Brain pericyte (primary cell): ENCODE measurements around the gene BTBD2.

ENCODE experiments used
- DNase-seq: peaks from one replicate; pipeline ENCODE4 v3.0.0-alpha.2; 2012; ENCODE audit warnings: low read depth, low spot score

The BTBD2 gene

DNA sequence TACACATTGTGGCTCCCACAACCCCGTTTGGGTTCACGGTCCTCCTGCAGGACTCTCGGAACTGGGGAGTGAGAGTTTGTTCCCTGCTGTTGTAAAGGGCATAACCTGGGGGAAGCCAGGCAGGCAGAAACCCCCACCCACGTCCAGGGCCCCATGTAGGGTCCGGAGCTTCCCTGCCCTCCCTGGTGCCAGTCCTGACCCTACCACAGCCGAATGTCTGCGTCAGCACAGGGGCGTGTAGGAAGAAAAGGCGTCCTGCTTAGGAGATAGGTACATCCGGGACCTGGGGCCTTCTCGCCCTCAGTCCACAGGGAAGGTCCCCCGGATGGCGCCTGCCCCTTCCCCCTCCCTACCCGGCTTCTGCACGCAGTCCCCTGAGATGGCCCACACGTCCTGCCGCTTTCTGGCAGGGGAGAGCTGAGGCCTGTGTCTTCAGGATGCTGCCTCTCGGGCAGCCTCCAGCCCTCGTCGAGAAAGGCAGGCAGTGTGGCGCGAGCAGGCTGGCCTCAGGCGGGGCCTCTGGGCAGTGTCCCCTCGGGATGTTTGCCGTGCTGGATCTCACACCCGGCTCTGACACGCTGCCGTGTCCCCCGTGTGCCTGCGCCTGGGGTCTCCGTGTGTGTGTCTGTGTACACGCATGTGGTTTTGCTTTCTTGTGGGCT lies 55.5 kb downstream of the BTBD2 start:
- no peak for DNase-seq

DNA sequence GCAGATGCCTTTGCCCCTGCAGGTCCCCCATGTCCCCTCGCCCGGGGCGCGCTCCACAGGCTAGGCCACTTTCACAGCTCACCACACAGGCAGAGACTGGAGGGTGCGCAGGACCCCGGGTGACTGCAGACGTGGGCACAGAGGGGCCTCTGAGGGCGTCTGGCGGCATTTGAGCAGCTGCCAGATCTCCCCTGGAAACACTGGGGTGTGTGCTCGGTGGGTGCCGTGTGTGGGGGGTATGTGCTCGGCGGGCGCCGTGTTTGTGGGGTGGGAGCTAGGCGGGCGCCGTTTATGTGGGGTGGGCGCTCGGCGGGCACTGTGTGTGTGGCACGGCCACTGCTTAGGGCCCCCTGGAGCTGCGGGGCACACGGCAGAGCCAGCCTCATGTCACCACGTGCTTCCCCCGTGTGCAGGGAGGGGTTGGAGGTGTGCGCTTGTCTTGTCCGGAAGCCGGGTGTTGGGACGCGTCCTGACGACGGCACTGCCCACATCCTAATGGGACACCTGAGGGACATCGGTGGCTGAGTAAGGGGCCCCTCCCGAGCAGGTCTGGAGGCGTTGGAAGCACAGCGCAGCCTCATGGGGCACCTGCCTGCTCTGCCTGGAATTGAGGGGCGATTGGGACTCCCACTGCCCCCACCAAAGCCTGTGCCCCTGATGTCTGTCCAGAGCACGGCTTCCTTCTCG lies 57.8 kb downstream of the BTBD2 start:
- no peak for DNase-seq

DNA sequence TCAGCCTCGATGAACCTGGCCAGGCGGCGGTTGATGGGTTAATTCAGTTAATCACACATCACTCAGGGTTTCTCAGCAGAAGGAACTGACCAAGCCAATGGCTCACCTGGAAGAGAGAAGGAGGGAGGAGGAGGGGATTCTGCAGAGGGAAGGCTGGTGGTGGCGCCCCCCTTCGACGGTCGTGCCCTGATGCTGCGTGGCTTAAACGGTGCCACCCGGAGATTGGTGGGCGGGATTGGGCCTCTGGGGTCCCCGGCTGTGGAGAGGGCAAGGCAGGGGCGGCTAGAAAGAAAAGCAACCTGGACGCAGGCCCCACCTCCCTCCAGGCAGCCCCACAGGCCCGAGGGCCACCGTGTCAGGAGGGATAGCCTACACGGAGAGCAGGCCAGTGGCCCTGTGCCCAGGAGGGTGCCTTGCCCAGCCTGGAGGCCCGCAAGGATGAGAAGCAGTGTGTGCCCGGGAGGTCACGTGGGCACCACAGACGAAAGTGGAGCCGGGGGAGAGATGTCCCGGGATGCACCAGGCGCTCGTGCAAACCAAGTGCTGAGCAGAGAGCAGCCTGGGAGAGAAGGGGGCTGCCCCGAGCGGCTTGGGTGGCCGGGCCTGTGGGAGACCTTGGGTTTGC lies 58.5 kb downstream of the BTBD2 start:
- no peak for DNase-seq

GRCh38 chr19:1956122-1956494 lies 59.4 kb downstream of the BTBD2 start:
- no peak for DNase-seq

GRCh38 chr19:1955171-1956121 lies 60.1 kb downstream of the BTBD2 start:
- no peak for DNase-seq

- no peak for DNase-seq
These were observed 61.0 kb downstream of the BTBD2 start for GRCh38 chr19:1954532-1954933.

GRCh38 chr19:1953441-1954094 lies 61.9 kb downstream of the BTBD2 start:
- no peak for DNase-seq

- no peak for DNase-seq
These were observed 62.5 kb downstream of the BTBD2 start for GRCh38 chr19:1953037-1953436.

GRCh38 chr19:1952635-1953034 lies 62.9 kb downstream of the BTBD2 start:
- no peak for DNase-seq

DNA sequence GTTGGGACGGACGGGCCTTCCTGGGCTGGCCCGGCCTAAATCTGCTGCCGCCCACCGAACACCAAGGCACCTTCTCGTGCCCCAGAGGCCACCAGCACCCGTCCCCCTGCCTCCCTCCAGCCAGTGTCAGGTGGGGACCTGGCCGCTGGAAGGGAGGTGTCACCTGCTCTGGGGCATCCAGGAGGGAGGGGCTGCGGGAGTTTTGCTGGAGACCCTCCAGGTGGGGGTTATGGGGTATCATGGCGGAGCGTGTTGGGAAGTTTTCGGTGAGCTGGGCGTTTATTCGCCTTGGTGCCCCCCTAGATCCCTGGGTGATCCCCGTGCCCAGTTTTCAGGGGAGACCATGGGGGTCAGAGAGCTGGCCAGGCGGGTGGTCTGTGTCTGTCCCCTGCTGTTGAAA lies 64.9 kb downstream of the BTBD2 start:
- no peak for DNase-seq

- DNase-seq, result no peak
These were observed 66.0 kb downstream of the BTBD2 start for GRCh38 chr19:1949304-1950101.

DNA sequence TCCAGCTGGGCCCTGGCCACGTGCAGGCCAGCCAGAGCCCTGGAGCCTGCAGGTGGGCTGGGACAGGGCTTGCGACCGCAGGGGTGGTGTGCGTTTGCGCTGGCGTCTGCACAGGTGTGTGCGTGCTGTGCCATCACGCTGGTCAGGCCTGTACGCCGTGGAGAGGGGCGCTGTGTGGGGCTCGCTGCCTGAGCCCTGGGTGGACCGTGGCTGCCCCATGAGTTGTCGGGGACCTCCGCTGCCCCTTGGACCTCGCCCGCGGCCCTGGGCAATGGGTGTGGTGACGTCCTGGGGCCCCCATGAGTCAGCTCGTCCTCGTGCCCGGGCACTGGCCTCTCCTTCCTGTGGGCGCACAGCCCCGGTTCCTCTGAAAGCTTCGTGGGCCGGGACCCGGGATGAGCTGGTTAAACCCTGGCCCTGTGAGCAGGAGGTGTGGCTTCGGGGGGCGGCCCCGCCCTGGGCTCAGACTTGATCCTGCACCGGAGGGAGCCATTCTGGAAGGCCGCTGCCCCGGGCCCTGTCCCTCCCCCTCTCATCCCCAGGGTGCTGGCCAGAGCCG lies 67.8 kb downstream of the BTBD2 start:
- DNase-seq, result no peak

DNA sequence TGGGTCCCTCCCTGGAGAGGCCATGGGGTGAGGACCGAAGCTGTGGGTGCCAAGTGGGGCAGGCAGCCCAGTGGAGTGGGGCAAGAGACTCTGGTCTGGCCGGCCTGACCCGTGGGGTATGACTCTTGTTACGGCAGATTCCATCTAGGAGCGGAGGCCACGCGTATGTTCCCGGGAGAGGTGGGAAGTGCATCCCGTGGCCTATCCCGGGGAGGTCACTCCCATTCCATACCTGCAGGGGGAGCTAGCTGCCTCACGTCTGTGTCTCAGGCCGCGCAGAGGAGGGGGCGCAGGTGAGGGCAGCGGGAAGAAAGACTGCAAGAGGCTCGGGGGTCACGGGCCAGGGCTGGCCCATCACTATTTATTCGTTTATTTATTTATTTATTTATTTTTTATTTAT lies 69.6 kb downstream of the BTBD2 start:
- DNase-seq, result no peak

DNA sequence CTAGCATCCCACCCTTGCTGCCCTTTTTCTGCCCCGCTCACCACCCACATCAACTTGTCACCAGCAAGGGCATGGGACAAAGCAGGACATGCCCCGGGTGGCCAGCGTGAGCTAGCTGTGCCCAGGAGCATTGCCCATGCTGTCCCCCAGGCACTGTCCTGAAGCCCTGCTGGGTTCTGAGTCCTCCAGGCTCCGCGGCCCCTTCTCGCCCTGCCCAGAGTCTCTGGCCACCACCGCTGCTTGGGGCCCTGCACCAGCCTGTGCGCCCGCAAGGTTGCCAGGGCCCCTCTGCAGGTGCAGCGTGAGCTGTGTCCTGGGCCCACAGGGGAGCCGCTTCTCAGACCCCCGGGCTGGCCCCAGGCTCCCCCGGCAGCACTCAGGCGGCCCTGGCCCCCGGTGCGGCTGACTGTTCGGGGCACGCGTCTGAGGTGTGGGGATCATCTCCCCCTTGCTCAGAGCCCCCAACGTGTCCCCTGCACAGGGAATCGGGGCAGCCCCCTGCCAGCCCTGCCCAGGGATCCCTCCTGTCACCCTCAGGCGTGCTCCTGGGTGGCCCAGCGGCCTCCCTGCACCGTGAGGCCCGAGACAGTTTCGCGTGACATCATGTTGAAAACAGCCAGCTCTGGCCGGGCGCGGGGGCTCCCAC lies 70.5 kb downstream of the BTBD2 start:
- no peak for DNase-seq

GRCh38 chr19:1944088-1944915 lies 71.2 kb downstream of the BTBD2 start:
- DNase-seq, result no peak

- no peak for DNase-seq
These were observed 71.8 kb downstream of the BTBD2 start for GRCh38 chr19:1943661-1944087.

DNA sequence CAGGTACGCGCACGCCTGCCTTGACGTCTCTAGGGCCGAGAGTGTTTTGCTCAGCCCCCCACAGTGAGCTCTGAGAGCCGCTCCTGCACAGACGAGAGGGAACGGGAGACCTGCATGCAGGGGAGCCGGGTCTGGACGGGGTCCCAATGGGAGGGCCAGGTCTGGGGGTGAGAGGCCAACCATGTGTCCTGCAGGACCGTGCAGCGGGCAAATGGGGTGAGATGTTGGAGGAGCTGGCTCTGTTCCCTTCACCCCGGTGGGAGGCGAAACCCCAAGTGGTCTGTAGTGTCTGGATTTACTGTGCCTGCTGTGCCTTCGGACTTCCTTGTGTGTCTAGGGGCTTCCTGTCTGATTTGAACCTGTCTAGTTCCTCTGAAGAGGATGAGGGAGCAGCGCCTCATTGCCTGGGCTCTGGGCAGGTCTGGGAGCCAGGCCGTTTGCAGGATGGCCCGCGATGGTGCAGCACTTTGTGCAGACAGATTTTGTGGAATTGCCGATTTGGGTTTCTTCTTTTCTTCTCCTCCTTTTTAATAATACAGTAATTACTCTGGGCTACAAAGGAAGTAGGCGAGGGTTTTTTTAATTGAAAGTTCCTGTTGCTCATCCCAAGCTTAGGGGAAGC lies 72.5 kb downstream of the BTBD2 start:
- no peak for DNase-seq
